ELF-1 (cell line): Measurements from ENCODE around the gene RBBP6.
A peak's percentile ranks its signal among the peaks of the same experiment; 100 is the strongest.
"Not testable (repeated sequence)": the region's sequence is repeated elsewhere in the genome, so short reads cannot be mapped to it uniquely, and the experiment has no call there.

Source experiments
- DNase-seq: peaks from one replicate; pipeline ENCODE4 v3.0.0-alpha.2; 2016; ENCODE audit warnings: low read depth, low spot score

RBBP6 gene

GRCh38 chr16:24568392-24568791 is 29.0 kb downstream of the RBBP6 start:
- no peak for DNase-seq

GRCh38 chr16:24571096-24571495 is 31.7 kb downstream of the RBBP6 start:
- no peak for DNase-seq

GRCh38 chr16:24572069-24572468 is 32.7 kb downstream of the RBBP6 start:
- no peak for DNase-seq

GRCh38 chr16:24573141-24573540 is 33.8 kb downstream of the RBBP6 start:
- DNase-seq = no peak

GRCh38 chr16:24574515-24575485 is 35.4 kb downstream of the RBBP6 start:
- DNase-seq = not testable (repeated sequence)

GRCh38 chr16:24575791-24576190 is 36.4 kb downstream of the RBBP6 start:
- DNase-seq = not testable (repeated sequence)

GRCh38 chr16:24577167-24577566 is 37.8 kb downstream of the RBBP6 start:
- no peak for DNase-seq

- DNase-seq = no peak
Measured at GRCh38 chr16:24580665-24581064, 41.3 kb downstream of the RBBP6 start.

GRCh38 chr16:24583494-24583893 is 44.1 kb downstream of the RBBP6 start:
- DNase-seq = no peak

GRCh38 chr16:24589997-24590396 is 50.6 kb downstream of the RBBP6 start:
- DNase-seq = no peak

GRCh38 chr16:24598777-24599437 is 59.5 kb downstream of the RBBP6 start:
- no peak for DNase-seq

- DNase-seq = no peak
Measured at GRCh38 chr16:24609417-24609739, 70.0 kb downstream of the RBBP6 start.

GRCh38 chr16:24609740-24610415 is 70.5 kb downstream of the RBBP6 start:
- DNase-seq = peak; percentile 45

GRCh38 chr16:24610416-24610755 is 71.0 kb downstream of the RBBP6 start:
- peak; percentile 53 for DNase-seq

GRCh38 chr16:24611310-24611709 is 71.9 kb downstream of the RBBP6 start:
- no peak for DNase-seq

GRCh38 chr16:24612656-24613055 is 73.3 kb downstream of the RBBP6 start:
- no peak for DNase-seq

GRCh38 chr16:24613267-24613666 is 73.9 kb downstream of the RBBP6 start:
- DNase-seq = not testable (repeated sequence)

- DNase-seq = no peak
Measured at GRCh38 chr16:24617502-24617901, 78.1 kb downstream of the RBBP6 start.
